GM21390 (cell line): ENCODE measurements around the gene INPP5B.

Source experiments
- ATAC-seq: cut with Tn5 transposase; IDR thresholded peaks from one replicate; pipeline ENCODE4 v1.9.1; 2021; ENCODE audit not compliant: unreplicated experiment

Gene INPP5B

DNA sequence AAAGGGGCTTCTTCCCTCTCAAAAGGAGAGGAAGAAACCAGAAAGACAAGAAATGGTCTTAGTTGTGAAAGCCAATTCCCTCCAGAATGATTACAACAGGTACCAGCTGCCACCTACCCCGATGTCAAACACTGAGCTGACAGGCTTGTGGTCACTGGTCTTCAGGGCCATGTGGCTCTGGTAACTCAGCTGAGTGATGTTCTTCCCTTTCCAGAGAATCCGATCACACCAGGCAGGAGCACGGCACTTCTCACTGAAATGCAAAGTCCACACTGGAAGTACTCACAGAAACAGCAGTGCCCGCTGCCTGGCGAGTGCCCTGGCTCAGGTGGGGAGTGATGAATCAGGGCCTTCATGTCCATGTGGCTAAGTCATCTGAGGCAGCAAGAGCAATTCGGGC, 68.8 kb downstream of the INPP5B start:
- ATAC-seq: no peak

- no peak for ATAC-seq
Observed at GRCh38 chr1:37875833-37876232, 71.0 kb downstream of the INPP5B start.

- ATAC-seq: no peak
Observed at GRCh38 chr1:37872692-37873091, 74.2 kb downstream of the INPP5B start.

DNA sequence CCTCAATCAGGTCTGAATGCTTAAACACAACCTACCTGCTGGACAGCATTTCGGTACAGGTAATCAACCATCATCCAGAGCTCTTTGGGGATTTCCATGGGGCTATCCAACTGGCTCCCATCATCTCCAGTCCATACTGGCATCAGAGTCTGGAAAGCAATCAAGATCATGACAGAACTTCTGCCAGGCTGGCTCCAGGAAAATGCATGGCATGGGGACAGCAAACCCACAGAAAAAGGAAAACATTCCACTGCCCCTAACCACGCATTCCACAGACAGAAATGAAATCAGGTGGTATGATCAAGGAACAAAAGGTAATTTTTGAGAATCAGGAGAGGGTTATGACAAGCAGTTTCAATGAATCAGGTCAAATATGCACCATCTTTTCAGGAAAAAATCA, 78.4 kb downstream of the INPP5B start:
- no peak for ATAC-seq

GRCh38 chr1:37867784-37868183, 79.1 kb downstream of the INPP5B start:
- no peak for ATAC-seq

GRCh38 chr1:37866491-37866890, 80.4 kb downstream of the INPP5B start:
- no peak for ATAC-seq

- ATAC-seq: no peak
Observed at GRCh38 chr1:37865348-37866120, 81.3 kb downstream of the INPP5B start.

DNA sequence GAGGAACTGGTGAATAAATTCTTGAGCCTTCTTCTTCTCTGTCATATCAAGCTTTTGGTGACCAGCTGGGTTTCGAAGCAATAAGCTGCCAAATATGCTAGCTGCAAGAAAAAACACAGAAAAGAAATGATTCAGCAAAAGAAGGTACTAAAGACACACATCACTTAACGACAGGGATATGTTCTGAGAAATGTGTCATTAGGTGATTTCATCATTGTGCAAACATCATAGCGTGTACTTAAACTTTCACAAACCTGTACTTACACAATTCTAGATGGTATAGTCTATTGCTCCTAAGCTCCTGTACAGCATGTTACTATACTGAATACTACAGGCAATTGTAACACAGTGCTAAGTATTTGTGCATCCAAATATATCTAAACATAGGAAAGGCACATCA, 84.5 kb downstream of the INPP5B start:
- ATAC-seq: no peak

GRCh38 chr1:37861151-37861550, 85.7 kb downstream of the INPP5B start:
- ATAC-seq: no peak

DNA sequence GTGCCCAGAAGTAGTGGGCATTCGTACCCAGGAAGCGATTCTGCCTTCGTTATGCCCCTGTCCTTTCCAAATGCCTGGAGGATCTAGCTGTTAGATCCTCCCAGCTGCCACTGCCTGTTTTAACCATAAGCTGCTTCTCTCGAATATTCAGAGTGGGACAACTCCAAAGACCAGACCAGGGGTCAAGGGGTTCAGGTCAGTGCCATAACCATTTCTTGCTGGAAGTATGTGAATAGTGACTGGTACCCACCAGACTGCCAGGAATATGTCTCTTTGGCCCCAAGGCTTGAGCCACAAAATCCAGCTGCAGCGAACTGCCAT, 86.5 kb downstream of the INPP5B start:
- no peak for ATAC-seq

DNA sequence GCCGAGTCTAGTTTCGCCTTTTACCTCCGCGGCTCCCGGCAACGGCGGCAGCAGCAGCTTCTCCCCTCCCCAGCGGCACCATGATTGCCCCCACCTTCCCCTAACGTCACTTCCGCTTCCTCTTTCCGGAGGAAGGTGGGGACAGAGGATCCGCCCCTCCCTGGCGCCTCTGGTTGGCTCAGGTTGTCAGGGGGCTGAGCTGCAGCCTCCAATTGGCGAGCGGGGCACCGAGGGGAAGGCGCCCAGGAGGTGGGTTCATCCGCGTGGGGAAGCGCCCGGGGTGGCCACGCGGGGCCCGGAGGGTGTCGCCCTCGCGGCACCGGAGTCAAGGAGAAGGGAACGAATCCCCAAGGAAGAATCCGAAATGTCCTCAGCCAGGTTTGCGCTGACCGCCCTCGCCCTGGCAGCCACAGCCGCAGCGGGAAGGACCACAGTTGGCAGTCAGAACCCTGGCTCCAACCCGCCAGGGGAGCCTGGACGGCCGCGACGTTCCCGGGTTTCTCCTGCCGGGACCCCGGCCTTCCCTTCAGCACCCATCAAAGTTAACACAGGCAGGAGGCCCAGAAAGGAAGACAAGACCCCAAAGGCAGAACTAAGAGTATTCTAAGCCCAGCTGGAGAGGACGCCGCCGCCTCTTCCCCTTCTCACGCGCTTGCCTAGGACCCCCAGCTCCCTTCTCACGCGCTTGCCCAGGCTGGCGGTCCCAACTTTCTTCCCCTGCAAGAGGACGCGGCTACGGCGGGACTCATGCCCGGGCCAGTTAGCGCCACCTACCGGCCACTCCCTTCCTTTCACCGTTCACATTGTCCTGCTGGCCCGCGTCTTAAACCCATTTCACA, 87.1 kb downstream of the INPP5B start, which contains the start of gene MTF1:
MTF1 (minus strand) TSS at position 86 of the 839 bp plus-strand sequence. CDS start 1,934 bp downstream, outside the sequence.
- ATAC-seq: peak; percentile 92

DNA sequence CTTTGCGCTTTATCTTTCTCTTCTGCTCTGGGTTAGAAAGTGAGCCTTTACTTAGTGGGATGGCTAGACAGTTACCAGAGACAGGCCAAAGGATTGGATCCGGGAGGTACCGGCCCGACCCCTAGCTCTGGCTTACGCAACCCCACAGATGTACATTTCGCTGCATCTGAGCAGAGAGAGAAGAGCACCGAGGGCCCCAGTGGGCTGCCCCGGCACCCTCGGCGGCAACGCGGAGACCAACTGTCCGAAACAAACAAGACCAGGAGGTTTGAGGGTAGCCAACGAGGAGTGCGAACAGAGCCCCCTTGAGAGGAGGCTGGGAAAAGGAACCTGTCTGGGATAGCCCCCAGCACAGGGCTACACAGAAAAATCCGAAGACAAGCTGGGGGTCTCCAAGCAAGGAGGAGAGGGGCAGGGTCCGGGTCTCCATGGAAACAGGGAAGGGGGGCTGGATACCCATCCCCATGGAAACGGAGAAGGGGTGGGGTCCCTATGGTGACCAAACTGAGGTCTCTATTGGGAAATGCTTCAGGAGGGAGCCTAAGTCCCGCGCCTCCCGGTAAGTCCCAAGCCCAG, 87.8 kb downstream of the INPP5B start:
- no peak for ATAC-seq

DNA sequence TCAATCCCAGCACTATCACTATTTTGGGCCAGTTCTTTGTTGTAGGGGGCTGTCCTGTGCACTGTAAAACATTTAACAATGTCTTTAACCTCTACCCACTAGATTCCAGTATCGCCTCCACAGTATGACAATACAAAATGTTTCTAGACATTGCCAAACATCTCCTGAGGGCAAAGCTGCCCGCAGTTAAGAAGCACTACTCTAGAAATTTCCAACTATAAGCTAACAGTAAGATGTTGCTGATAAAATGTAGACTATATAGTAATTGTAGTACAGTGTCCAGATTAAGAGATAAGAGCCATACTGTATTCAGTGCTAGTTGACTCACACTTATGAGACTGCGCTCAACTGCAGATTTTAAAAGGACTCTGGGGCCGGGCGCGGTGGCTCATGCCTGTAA, 92.4 kb downstream of the INPP5B start:
- ATAC-seq: no peak

DNA sequence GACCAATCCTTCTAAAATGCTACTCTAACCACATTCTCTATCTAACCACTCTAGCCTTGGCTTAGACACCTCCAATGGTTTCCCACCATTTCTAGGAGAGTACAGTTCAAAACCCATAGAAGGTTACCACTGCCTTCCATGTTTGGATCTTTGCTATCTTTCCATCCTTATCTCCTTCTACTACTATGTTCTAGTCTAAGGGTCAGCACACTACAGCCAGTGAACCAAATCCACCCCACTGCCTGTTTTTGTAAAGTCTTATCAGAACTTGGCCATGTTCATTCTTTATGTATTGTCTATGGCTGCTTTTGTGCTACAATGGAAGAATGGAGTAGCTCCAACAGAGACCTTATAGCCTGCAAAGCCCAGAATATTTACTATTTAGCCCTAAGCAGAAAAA, 93.7 kb downstream of the INPP5B start:
- no peak for ATAC-seq

DNA sequence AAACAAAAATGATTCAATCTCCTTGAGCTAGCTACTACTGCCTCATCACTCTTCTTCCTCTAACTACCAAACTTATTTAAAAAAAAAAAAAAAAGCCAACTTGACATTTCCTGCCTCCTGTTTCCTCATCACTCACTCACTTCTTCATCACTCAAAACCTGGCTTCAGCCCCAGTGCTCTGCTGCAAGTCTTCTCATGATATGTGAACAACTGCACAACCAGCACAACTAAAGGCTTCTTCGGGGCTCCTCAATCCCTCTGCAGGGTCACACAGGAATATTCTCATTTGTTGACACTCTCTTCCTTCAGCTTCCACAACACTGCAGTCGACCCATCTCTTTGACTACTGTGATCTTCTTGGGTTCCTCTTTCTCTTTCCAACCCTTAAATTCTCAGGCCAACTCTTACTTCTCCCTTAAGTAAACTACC, 95.1 kb downstream of the INPP5B start:
- ATAC-seq: no peak

DNA sequence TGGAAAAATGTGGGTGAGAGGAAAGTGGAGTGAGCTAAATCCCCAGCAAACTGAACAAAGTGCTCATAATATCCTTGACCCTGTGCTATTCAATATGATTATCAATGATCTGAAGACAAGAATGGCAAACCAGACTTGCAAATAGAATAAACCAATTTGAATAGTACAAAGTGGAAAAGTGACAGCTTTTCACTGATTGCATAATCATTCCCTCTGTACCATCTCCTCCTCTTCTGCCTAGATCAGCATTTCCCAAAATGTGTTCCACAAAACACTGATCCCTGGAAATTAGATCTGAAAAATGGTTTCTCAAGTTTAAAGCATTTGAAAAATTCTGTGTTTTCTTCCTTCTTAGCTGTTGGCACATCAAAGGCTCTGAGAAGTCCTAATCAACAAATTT, 95.6 kb downstream of the INPP5B start:
- ATAC-seq: no peak

DNA sequence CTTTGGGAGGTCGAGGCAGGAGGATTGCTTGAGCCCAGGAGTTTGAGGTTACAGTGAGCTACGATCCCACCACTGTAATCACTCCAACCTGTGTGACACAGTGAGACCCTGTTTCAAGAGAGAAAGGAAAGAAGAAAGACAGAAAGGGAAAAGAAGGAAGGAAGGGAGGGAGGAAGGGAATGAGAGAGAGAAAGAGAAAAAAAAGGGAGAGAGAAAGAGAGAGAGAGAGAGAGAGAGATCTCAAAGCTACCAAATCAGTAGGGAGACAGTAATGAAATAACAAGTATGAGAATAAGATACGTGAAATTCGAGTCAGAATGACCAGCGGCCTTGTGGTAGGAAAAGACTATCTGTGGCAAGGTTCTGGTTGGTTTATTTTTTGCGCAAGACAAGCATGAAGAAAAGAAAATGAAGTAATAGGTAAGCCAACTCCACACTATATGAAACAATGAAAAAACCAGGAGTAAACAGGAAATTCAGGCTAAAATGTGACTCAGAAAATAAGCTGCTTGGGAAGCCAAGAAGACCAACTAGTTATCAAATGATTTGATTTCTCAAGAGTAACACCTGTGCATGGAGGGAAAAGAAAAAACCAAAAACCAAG, 96.4 kb downstream of the INPP5B start:
- no peak for ATAC-seq

DNA sequence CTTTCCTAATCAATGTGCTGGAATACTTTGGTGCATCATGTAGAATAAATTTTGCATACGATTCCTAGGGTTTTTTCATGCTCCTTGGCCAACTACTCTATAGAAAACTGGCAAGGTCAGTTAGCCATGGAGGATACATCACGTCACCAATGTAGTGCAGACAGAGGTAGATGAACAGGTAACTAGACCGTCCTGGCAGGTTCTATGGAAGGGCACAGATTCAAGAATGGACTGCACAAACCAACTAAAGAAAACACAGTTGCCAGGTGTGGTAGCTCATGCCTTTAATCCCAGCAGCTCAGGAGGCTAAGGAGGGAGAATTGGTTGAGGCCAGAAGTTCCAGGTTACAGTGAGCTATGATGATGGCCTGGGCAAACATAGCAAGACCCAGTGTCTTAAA, 97.4 kb downstream of the INPP5B start:
- ATAC-seq: no peak

DNA sequence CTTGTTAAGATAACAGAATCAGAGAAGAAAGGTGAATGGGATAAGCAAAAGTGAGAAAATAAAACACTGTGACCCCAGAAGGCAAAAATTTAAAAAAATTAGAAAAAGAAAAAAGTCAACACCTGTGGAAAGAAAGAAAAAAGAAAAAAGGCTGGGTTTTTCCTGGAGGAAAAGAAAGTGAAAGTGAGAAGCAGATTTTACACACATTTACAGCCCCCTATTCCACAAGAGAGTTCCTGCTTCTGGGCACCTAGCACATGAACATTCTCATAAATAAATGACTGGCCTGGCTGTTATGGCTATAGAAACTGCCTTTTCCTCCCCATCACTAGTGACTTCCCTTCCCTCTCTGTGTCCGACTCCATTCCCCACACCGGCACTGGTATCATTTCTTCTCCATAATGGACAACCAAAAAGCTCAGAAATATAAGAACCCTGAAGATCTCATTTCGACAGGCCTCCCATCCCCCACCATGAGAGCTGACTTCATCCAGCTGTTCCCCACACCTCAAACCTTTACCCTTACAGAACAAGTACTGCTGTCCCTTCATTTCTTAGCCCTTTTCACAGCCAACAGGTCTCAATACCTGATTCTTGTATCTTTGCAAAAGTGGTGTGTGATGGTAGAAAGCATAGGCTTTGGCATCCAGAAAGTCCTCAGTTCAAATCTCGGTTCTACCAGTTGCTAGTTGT, 100.1 kb downstream of the INPP5B start:
- no peak for ATAC-seq

GRCh38 chr1:37845786-37846185, 101.1 kb downstream of the INPP5B start:
- no peak for ATAC-seq

- no peak for ATAC-seq
Observed at GRCh38 chr1:37845049-37845646, 101.7 kb downstream of the INPP5B start.
